ENCODE measurements around the gene PICK1.
"Not testable (repeated sequence)": the region's sequence is repeated elsewhere in the genome, so short reads cannot be mapped to it uniquely, and the experiment has no call there.

PICK1 gene

GRCh38 chr22:38110863-38111852 is 54.0 kb downstream of the PICK1 start:
- in situ Hi-C loops (cut with HindIII; ENCODE audit: low sequenced_read_pairs) = no loop called here

DNA sequence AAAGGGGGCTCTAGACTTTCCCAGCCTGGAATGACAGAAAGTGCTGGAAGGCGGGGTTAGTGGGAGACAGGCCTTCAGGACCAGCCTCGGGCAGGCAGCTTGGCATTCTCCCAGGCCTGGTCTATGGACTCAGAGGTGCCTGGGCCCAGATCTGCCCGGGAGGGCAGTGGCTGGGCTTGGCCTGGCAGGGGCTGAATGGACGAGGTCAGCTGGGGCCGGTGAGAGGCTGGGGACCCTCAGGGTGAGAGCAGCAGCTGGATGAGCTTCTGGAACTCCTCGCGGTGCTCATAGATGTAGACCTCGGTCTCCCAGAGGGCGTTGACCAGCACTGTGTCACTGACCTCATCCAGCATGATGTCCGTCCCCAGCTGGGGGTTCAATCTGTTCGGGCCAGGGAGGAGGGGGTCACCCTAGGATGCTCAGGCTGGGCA is 54.7 kb downstream of the PICK1 start:
- in situ Hi-C loops (cut with HindIII; ENCODE audit: low sequenced_read_pairs) = no loop called here

DNA sequence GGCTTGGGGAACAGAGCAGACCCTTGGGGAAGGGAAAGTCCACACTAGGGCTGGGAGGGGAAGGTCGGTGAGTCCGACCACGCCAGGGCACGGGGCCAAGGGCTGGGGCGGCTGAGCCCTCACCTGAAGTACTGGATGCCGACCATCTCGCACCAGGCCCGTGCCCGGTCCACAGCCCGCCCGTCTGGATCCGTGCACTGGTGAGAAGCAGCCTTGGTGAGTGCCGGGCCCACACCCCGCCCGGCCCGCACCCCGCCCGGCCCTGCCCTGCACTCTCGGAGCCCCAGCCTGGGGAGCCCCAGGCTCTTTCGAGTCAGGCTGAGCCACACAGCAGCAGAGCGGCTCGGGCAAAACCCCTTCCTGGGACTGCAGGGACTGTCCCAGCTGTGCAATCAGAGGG is 55.2 kb downstream of the PICK1 start:
- in situ Hi-C loops (cut with HindIII; ENCODE audit: low sequenced_read_pairs) = no loop called here

GRCh38 chr22:38114484-38115398 is 57.5 kb downstream of the PICK1 start:
- in situ Hi-C loops (cut with HindIII; ENCODE audit: low sequenced_read_pairs) = no loop called here

DNA sequence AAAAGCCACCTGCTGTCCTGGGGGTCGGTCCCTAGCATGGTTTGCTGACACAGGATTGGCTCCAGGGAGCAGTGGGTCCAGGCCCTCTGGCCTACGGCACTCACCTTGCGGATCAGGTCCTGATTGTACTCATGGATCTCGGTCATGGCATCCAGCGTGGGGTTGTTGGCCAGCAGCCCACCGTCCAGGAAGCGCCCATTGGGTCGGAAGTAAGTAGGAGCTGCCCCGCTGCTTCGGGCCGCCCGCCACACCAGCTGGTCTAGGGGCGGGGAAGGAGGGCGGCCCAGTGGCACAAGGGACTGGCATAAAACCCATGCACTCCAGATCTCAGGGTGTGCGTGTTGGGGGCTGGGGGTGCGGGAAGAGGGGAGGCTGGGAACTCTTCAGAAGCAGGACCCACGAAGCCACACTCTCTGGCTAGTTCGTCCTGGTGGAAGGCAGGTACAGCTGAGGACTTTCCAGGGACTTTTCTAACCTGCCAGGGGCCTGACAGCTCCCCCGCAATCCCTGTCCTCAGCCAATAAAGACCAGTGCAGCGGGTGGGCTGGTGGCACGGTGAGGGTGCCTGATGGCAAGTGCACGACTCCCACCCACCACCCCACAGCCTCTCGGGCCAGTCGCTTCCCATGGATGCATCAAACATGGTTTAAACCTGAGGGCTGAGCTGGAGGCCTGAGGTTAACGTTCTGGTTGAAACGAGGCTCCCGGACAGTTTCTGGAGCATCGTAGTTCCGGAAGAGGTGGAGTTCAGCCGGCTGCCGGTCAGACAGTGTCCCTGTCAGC is 58.4 kb downstream of the PICK1 start:
- in situ Hi-C loops (cut with HindIII; ENCODE audit: low sequenced_read_pairs) = no loop called here

DNA sequence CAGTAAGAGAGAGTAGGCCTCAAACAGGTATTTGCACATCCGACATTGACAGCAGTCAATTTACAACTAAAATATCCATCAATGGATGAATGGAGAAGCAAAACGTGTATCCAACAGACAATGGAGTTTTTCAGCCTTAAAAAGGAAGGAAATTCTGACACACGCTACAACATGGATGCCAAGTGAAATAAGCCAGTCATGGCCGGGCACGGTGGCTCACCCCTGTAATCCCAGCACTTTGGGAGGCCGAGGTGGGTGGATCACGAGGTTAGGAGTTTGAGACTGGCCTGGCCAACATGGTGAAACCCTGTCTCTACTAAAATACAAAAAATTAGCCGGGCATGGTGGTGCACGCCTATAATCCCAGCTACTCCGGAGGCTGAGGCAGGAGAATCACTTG is 60.4 kb downstream of the PICK1 start:
- in situ Hi-C loops (cut with HindIII; ENCODE audit: low sequenced_read_pairs) = not testable (repeated sequence)

GRCh38 chr22:38118182-38118581 is 61.0 kb downstream of the PICK1 start:
- in situ Hi-C loops (cut with HindIII; ENCODE audit: low sequenced_read_pairs) = no loop called here

DNA sequence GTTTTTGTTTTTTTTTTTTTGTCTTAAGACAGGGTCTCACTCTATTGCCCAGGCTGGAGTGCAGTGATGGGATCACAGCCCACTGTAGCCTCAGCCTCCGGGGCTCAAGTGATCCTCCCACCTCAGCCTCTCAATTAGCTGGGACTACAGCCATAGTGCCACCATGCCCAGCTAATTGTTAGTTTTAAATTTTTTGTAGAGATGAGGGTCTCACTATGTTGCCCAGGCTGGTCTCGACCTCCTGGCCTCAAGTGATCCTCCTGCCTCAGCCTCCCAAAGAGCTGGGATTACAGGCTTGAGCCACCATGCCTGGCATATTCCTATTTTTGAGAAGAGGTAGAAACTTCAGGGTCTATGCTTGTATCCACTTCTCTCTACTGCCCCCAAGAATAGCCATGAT is 61.5 kb downstream of the PICK1 start:
- in situ Hi-C loops (cut with HindIII; ENCODE audit: low sequenced_read_pairs) = not testable (repeated sequence)

DNA sequence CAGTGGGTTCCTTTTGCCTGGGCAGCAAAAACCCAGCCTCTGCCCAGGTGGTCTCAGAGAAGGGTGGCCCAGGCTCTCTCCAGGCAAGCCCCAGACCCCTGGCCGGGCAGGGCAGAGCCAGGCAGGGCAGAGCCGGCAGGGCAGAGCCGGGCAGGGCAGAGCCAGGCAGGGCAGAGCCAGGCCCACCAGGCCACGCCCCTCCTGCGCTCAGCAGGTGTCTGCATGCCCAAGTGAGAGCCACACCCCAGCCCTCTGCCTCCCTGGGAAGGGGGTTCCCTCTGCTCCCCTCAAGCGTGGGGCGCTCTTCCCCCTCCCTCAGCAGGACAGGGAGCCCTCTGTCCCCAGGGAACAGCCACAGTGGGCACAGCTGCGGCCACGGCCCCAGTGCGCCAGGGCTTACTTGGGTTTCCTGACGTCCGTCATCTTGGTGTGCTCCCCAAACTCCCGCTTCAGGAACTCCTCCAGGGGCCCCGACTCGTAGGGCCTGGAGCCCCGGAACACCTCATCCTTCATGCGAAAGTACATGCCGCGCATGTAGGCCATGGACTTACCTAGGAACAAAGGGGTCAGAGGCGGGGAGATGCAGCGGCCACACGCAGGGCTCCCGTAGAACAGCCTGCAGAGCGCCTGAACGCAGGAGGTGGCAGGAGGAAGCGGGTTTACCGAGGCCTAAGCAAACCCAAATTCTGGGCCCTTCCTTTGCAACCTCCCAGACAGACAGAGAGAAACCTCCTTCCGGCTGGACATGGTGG is 63.3 kb downstream of the PICK1 start:
- in situ Hi-C loops (cut with HindIII; ENCODE audit: low sequenced_read_pairs) = no loop called here

GRCh38 chr22:38122616-38123015 is 65.4 kb downstream of the PICK1 start:
- in situ Hi-C loops (cut with HindIII; ENCODE audit: low sequenced_read_pairs) = no loop called here

DNA sequence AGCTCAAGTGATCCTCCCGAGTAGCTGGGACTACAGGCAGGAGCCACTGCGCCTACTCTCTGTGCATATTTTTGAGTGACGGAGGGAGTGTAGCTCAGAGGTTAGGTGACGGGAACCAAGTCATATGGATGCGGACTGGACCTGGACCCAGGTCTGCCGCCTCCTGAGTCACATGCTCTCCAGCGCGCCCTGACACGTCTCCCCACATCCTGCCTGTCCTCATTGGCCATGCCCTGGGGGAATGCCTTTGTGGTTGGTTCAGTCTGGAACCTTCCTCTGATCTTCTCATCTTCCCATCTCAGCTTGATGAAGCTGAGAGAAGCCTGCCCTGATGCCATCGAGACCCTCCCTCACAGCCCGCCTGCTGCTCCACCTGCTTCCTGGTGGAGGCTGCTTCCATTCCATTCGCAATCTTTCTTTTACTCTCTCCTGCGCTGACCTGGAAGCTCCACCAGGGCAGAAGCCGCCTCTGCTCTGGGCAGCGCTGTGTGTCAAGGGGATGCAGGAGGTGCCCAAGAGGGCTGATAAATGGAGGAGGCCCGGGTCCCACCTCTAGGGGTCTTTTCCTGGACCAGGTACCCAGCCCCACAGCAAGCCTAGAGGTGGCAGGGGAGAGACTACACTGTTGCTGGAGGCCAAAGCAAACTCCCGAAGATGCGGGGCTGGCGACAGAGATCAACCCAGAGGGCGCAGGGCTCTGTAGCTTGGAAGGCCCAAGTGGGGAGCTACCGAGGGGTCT is 67.2 kb downstream of the PICK1 start:
- in situ Hi-C loops (cut with HindIII; ENCODE audit: low sequenced_read_pairs) = no loop called here

GRCh38 chr22:38125038-38125610 is 67.9 kb downstream of the PICK1 start:
- in situ Hi-C loops (cut with HindIII; ENCODE audit: low sequenced_read_pairs) = no loop called here

Measured in DLD1 (cell line).